ENCODE measurements around the gene SIGLEC5.

SIGLEC5 gene

DNA sequence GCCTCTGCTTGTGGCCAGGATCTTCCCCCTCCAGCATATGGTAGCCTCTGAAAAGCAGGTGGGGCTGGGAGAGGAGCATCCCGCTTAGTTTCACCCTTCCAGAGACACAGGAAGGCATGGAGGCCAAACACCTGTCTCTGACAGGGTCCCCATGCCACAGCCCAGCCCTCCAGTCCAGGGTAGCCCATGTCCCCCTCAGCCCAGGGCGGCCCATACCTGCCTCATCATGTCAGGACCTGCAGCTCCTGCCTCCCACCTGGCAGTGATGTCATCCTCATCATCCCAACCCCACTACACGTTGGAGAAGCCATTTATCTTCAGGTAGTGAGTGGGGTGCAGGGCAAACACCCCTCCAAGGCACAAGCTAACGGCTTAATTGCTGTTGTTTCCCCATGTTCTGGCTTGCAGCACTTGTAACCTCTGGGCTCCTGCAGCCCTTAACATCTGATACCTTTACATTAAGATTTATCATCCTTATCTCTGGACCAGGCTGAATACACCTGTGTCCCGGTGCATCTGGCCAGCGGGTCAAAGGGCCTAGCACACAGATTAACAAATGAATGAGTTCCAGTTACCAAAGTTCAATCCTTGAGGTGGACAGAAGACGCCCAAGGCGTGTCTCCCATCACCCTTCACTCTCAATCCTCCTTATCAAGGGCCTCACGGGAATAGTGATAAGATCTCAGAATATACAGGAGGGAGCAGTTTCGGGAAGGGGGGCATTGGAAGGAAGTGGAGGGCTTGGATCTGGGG lies 36.9 kb downstream of the SIGLEC5 start:
- no peak overlapping the region for H3K27ac ChIP-seq (replicated peaks)

DNA sequence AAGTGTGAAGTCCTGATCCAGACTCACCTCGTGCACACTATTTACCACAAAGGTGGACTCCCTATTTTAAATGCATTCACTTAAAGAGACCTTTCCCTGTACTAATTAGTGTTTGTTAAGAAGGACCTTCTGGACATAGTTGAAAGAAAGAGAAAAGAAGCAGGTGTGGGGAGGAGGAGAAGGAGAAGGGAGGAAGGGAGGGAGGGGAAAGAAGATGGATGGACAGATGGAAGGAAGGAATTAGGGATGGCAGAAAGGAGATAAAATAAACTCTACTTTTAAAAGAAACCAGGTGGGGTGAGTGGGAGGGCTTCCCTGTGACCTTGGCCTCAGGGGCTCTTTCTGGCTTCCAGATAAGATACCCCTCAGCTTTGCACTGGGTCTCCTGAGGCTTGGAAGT lies 37.7 kb downstream of the SIGLEC5 start:
- TF ChIP-seq, protein P1, sequence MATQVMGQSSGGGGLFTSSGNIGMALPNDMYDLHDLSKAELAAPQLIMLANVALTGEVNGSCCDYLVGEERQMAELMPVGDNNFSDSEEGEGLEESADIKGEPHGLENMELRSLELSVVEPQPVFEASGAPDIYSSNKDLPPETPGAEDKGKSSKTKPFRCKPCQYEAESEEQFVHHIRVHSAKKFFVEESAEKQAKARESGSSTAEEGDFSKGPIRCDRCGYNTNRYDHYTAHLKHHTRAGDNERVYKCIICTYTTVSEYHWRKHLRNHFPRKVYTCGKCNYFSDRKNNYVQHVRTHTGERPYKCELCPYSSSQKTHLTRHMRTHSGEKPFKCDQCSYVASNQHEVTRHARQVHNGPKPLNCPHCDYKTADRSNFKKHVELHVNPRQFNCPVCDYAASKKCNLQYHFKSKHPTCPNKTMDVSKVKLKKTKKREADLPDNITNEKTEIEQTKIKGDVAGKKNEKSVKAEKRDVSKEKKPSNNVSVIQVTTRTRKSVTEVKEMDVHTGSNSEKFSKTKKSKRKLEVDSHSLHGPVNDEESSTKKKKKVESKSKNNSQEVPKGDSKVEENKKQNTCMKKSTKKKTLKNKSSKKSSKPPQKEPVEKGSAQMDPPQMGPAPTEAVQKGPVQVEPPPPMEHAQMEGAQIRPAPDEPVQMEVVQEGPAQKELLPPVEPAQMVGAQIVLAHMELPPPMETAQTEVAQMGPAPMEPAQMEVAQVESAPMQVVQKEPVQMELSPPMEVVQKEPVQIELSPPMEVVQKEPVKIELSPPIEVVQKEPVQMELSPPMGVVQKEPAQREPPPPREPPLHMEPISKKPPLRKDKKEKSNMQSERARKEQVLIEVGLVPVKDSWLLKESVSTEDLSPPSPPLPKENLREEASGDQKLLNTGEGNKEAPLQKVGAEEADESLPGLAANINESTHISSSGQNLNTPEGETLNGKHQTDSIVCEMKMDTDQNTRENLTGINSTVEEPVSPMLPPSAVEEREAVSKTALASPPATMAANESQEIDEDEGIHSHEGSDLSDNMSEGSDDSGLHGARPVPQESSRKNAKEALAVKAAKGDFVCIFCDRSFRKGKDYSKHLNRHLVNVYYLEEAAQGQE (IDR thresholded peaks at IDR 0.05; ENCODE audit: insufficient replicate concordance, low read depth): no peak
- TF ChIP-seq SPI1 (IDR thresholded peaks at IDR 0.05; ENCODE audit: borderline replicate concordance, low read depth): no peak
- TF ChIP-seq POLR2AphosphoS5 (IDR thresholded peaks at IDR 0.05; ENCODE audit: low read depth): no peak
- TF ChIP-seq GABPA (IDR thresholded peaks at IDR 0.05; ENCODE audit: low read depth): no peak
- TF ChIP-seq, protein P2, sequence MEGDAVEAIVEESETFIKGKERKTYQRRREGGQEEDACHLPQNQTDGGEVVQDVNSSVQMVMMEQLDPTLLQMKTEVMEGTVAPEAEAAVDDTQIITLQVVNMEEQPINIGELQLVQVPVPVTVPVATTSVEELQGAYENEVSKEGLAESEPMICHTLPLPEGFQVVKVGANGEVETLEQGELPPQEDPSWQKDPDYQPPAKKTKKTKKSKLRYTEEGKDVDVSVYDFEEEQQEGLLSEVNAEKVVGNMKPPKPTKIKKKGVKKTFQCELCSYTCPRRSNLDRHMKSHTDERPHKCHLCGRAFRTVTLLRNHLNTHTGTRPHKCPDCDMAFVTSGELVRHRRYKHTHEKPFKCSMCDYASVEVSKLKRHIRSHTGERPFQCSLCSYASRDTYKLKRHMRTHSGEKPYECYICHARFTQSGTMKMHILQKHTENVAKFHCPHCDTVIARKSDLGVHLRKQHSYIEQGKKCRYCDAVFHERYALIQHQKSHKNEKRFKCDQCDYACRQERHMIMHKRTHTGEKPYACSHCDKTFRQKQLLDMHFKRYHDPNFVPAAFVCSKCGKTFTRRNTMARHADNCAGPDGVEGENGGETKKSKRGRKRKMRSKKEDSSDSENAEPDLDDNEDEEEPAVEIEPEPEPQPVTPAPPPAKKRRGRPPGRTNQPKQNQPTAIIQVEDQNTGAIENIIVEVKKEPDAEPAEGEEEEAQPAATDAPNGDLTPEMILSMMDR (IDR thresholded peaks at IDR 0.05; ENCODE audit: insufficient read depth, low read length): no peak

More for the DNA sequence above, 36.9 kb downstream of the SIGLEC5 start:
- DNase-seq (ENCODE audit: low read depth in 1 of 2, low spot score in 1 of 2): no peak
- no peaks in the 10 kb centered on the region for H3K27me3 ChIP-seq (ENCODE audit: insufficient read depth, poor library complexity, severe bottlenecking)
- H3K4me3 ChIP-seq (replicated peaks; ENCODE audit: insufficient read depth, low read length): peak overlapping the region; percentile 63
- TF ChIP-seq GABPA (IDR thresholded peaks at IDR 0.05; ENCODE audit: low read depth) (no peak), SPI1 (IDR thresholded peaks at IDR 0.05; ENCODE audit: borderline replicate concordance, low read depth) (no peak)
- TF ChIP-seq, protein P2 (IDR thresholded peaks at IDR 0.05; ENCODE audit: insufficient read depth, low read length): no peak

DNA sequence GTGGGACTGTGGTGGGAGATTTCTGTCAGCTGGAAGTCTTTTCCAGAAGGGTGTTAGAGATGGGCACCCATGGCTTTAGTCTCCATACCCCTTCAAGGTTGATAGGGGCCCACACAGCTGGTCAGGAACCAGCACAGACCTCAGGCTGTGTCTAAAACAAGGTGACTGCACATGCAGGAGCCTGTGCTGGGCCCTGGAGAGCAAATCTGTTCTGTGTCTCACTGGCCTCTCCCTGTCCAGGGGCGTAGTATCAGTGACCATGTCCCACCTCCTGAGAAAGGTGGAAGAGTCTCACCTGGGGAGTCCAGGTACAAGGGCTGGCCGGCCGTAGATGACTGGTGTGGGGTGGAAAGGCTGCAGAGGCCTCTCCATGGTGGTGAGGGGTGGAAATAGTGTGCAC lies 39.8 kb downstream of the SIGLEC5 start:
- no peak overlapping the region for H3K4me3 ChIP-seq (replicated peaks; ENCODE audit: insufficient read depth, low read length)
- TF ChIP-seq, protein P1 (IDR thresholded peaks at IDR 0.05; ENCODE audit: insufficient replicate concordance, low read depth): no peak
- TF ChIP-seq, protein P2 (IDR thresholded peaks at IDR 0.05; ENCODE audit: insufficient read depth, low read length): no peak
- TF ChIP-seq SPI1 (IDR thresholded peaks at IDR 0.05; ENCODE audit: borderline replicate concordance, low read depth) (no peak), GABPA (IDR thresholded peaks at IDR 0.05; ENCODE audit: low read depth) (no peak)
- no peak overlapping the region for H3K27ac ChIP-seq (replicated peaks)
- H3K27me3 ChIP-seq (ENCODE audit: insufficient read depth, poor library complexity, severe bottlenecking): no peaks in the 10 kb centered on the region
- no peak for DNase-seq (ENCODE audit: low read depth in 1 of 2, low spot score in 1 of 2)

More for the DNA sequence above, 37.7 kb downstream of the SIGLEC5 start:
- no peak for DNase-seq (ENCODE audit: low read depth in 1 of 2, low spot score in 1 of 2)
- Histone ChIP-seq H3K4me3 (replicated peaks; ENCODE audit: insufficient read depth, low read length) (no peak overlapping the region), H3K27ac (replicated peaks) (no peak overlapping the region), H3K27me3 (ENCODE audit: insufficient read depth, poor library complexity, severe bottlenecking) (no peaks in the 10 kb centered on the region)
